GM12878 (cell line): Measurements from ENCODE around the gene TMEM217. TPM values are rescaled to one million over a fixed set of nuclear protein-coding genes. Genes with fewer than 3 reads are reported as not detected.

Source experiments
- BCLAF1 ChIP-seq: fragments of 450-650 bp; IDR thresholded peaks from 2 replicates; pipeline ENCODE4 v1.6.1; 2017; ENCODE audit warnings: antibody characterized with exemption, mild to moderate bottlenecking, moderate library complexity
- BHLHE40 ChIP-seq, 2 experiments: fragments of 450-650 bp in 1 of 2; IDR thresholded peaks; 2 replicates each; pipeline ENCODE4 v1.6.1; 2011 to 2017; ENCODE audit warnings: low read depth in 2 of 2, borderline replicate concordance in 1 of 2, improper control_type of control experiment in 1 of 2, low read length in 1 of 2, mild to moderate bottlenecking in 1 of 2
- EZH2 ChIP-seq: IDR thresholded peaks from 2 replicates; pipeline ENCODE4 v1.6.1; 2012; ENCODE audit warnings: low read depth, mild to moderate bottlenecking, control low read depth, inconsistent platforms, low read length, borderline replicate concordance; ENCODE audit not compliant: control insufficient read depth
- IKZF2 ChIP-seq, 2 experiments: fragments of 450-650 bp; IDR thresholded peaks; 2 replicates each; pipeline ENCODE4 v1.6.1; 2017; ENCODE audit warnings: mild to moderate bottlenecking in 2 of 2, moderate library complexity in 2 of 2
- JUND ChIP-seq: IDR thresholded peaks from 2 replicates; pipeline ENCODE4 v1.6.1; 2012; ENCODE audit warnings: low read depth, mild to moderate bottlenecking, low read length, improper control_type of control experiment, moderate library complexity
- MEF2B ChIP-seq: fragments of 450-650 bp; IDR thresholded peaks from 2 replicates; pipeline ENCODE4 v1.6.1; 2018; ENCODE audit warnings: mild to moderate bottlenecking, moderate library complexity; ENCODE audit not compliant: partially characterized antibody, poor library complexity, severe bottlenecking
- MYB ChIP-seq: fragments of 150-350 bp; IDR thresholded peaks from 2 replicates; pipeline ENCODE4 v1.6.1; 2014; ENCODE audit warnings: mild to moderate bottlenecking, low read depth, low read length, borderline replicate concordance
- NFYA ChIP-seq: IDR thresholded peaks from 2 replicates; pipeline ENCODE4 v1.6.1; 2011; ENCODE audit warnings: low read depth, mild to moderate bottlenecking, low read length, improper control_type of control experiment, borderline replicate concordance
- RAD21 ChIP-seq: IDR thresholded peaks from 2 replicates; pipeline ENCODE4 v1.6.1; 2011; ENCODE audit warnings: mild to moderate bottlenecking, low read depth, low read length, moderate library complexity; ENCODE audit not compliant: insufficient read depth
- RBBP5 ChIP-seq: fragments of 200-600 bp; sonication (generic); conservative IDR thresholded peaks from 2 replicates; pipeline ENCODE4 v1.6.1; 2016
- RFX5 ChIP-seq: IDR thresholded peaks from 2 replicates; pipeline ENCODE4 v1.6.1; 2011; ENCODE audit warnings: low read depth, low read length, improper control_type of control experiment
- RUNX3 ChIP-seq: IDR thresholded peaks from 2 replicates; pipeline ENCODE4 v1.6.1; 2012; ENCODE audit warnings: low read length, inconsistent platforms
- SKIL ChIP-seq: fragments of 450-650 bp; IDR thresholded peaks from 2 replicates; pipeline ENCODE4 v1.6.1; 2017; ENCODE audit warnings: mild to moderate bottlenecking, low read depth, inconsistent platforms; ENCODE audit not compliant: poor library complexity, severe bottlenecking
- SREBF1 ChIP-seq: IDR thresholded peaks from 2 replicates; pipeline ENCODE4 v1.6.1; 2012; ENCODE audit warnings: mild to moderate bottlenecking, low read length
- TCF7 ChIP-seq: IDR thresholded peaks from 2 replicates; pipeline ENCODE4 v1.6.1; 2014; ENCODE audit warnings: antibody characterized with exemption, borderline replicate concordance
- polyA plus RNA-seq, 11 experiments: library from polyadenylated mRNA; depleted of rRNA in 4 of 11; unstranded in 6 of 11; stranded (reverse) in 5 of 11; fragments of >200 nt; fragmentation: Nextera tagmentation in 4 of 11; fragmentation: Illumina TruSeq in 1 of 11; extraction: Ambion mirVana in 4 of 11; extraction: Trizol in 1 of 11; gene quantifications; 1 replicate in 1 of 11; 2 replicates in 10 of 11; pipeline versions ENCODE4 v1.2.1 to v1.2.3, GENCODE V29; 2011 to 2016; ENCODE audit warnings: inconsistent platforms in 2 of 11, missing spikeins in 2 of 11, low read depth in 1 of 11
- total RNA-seq, 4 experiments: library from RNA; depleted of rRNA in 3 of 4; stranded (reverse); fragments of >200 nt in 3 of 4; fragmentation: Illumina TruSeq in 1 of 4; extraction: Trizol in 1 of 4; gene quantifications; 2 replicates each; pipeline versions ENCODE4 v1.2.1 to v1.2.3, GENCODE V29; 2013 to 2021
- TF ChIP-seq, protein P1 (sequence below): fragments of 150-350 bp; IDR thresholded peaks from 2 replicates; pipeline ENCODE4 v1.6.1; 2016; ENCODE audit warnings: low read depth, low read length
- TF ChIP-seq, protein P2 (sequence below): IDR thresholded peaks from 2 replicates; pipeline ENCODE4 v1.6.1; 2012; ENCODE audit warnings: low read depth, low read length, improper control_type of control experiment
- TF ChIP-seq, protein P3 (sequence below): IDR thresholded peaks from 2 replicates; pipeline ENCODE4 v1.6.1; 2012; ENCODE audit warnings: low read depth, low read length, improper control_type of control experiment

The TMEM217 gene
- total and polyA plus RNA-seq, 10 of the 15 experiments (the other 5 are each of a cell fraction or from before 2014, with no cell fraction given), result 1.3 to 4.5 (median 2.3) TPM

DNA sequence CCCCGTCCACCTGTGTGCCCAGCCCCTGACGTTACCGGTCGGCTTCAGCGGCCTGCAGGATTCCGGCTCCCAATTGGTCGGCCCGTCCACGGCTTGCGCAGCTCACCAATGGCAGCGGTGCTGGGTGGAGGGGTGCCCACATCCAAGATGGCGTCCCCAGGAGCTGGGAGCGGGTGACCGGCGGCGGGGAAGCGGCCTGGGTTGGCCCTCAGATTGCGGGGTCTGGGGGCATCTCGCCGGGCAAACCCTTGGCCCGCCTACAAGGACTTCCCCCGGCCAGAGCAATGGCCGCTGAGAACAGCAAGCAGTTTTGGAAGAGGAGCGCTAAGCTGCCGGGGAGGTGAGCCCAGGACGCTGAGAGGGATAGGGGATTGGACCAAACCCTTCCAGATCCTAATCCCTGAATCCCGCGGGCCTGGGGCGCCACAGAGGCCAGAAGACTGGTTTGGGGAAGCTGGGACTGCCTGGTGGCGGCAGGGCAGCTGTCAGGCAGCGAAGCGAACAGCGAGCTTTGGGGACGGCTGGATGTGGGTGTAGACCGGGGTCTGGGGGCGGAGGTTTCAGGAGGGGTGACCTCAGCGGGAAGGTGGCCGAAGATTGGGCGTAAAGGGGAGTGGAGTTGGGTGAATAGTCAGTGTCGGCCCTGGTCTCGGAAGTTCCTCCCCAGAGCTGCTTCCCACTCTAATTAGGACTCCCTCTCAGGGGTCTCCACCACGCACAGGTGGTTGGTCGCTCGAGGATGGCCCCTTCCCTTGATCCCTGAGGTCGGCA, at the start of gene TMEM217, which contains the start of gene TBC1D22B (continued):
- TF ChIP-seq, protein P1, sequence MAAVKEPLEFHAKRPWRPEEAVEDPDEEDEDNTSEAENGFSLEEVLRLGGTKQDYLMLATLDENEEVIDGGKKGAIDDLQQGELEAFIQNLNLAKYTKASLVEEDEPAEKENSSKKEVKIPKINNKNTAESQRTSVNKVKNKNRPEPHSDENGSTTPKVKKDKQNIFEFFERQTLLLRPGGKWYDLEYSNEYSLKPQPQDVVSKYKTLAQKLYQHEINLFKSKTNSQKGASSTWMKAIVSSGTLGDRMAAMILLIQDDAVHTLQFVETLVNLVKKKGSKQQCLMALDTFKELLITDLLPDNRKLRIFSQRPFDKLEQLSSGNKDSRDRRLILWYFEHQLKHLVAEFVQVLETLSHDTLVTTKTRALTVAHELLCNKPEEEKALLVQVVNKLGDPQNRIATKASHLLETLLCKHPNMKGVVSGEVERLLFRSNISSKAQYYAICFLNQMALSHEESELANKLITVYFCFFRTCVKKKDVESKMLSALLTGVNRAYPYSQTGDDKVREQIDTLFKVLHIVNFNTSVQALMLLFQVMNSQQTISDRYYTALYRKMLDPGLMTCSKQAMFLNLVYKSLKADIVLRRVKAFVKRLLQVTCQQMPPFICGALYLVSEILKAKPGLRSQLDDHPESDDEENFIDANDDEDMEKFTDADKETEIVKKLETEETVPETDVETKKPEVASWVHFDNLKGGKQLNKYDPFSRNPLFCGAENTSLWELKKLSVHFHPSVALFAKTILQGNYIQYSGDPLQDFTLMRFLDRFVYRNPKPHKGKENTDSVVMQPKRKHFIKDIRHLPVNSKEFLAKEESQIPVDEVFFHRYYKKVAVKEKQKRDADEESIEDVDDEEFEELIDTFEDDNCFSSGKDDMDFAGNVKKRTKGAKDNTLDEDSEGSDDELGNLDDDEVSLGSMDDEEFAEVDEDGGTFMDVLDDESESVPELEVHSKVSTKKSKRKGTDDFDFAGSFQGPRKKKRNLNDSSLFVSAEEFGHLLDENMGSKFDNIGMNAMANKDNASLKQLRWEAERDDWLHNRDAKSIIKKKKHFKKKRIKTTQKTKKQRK, result no peak
- no peak for TF ChIP-seq NFYA
- peak; percentile 78 to 84 for TF ChIP-seq IKZF2 (IDR thresholded peaks at IDR 0.05)
- no peak for TF ChIP-seq MYB
- no peak for TF ChIP-seq BCLAF1
- TF ChIP-seq RBBP5, result no peak
- no peak for TF ChIP-seq EZH2
- peak; percentile 74 for TF ChIP-seq RFX5
- TF ChIP-seq, protein P2, sequence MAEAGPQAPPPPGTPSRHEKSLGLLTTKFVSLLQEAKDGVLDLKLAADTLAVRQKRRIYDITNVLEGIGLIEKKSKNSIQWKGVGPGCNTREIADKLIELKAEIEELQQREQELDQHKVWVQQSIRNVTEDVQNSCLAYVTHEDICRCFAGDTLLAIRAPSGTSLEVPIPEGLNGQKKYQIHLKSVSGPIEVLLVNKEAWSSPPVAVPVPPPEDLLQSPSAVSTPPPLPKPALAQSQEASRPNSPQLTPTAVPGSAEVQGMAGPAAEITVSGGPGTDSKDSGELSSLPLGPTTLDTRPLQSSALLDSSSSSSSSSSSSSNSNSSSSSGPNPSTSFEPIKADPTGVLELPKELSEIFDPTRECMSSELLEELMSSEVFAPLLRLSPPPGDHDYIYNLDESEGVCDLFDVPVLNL, result no peak
- TF ChIP-seq MEF2B, result no peak
- no peak for TF ChIP-seq SREBF1
- no peak for TF ChIP-seq TCF7
- no peak for TF ChIP-seq SKIL
- no peak for TF ChIP-seq JUND
- TF ChIP-seq RUNX3, result peak; percentile 61; the same call in 1 of the 2 replicates
- TF ChIP-seq, protein P3, sequence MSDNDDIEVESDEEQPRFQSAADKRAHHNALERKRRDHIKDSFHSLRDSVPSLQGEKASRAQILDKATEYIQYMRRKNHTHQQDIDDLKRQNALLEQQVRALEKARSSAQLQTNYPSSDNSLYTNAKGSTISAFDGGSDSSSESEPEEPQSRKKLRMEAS, result peak; percentile 26; the same call in 1 of the 2 replicates
- TF ChIP-seq BHLHE40 (IDR thresholded peaks at IDR 0.05; ENCODE audit: borderline replicate concordance in 1 of 2, low read depth in 2 of 2, low read length in 1 of 2), result peak in 1 of 2 experiments; percentile 50; a peak in 1 of 4 replicates
- TF ChIP-seq RAD21, result no peak
